WTC11 (cell line): Measurements from ENCODE around the gene RAB17. TPM values are rescaled to one million over a fixed set of nuclear protein-coding genes. Genes with fewer than 3 reads are reported as not detected.

Experiments used
- ATAC-seq: fragments of 200-7000 bp; cut with Tn5 transposase; 2 replicates; pipeline ENCODE4 v1.10.0; 2021; ENCODE audit warnings: mild to moderate bottlenecking, moderate library complexity
- CTCF ChIA-PET: fragments of 300-600 bp; sonication (Branson Sonifier 250); formaldehyde crosslinking; loops from one replicate; lab custom pipeline; 2021; ENCODE audit warnings: antibody characterized with exemption; lab: Charles Lee
- POLR2A ChIA-PET: fragments of 350-600 bp; sonication (Branson Sonifier 250); formaldehyde crosslinking; loops from one replicate; lab custom pipeline; 2021; ENCODE audit warnings: antibody characterized with exemption; lab: Charles Lee
- DNase-seq: peaks from one replicate; pipeline ENCODE4 v3.0.0; 2021; ENCODE audit warnings: low spot score
- H3K27ac Mint-ChIP-seq: 2 replicates; pipeline ENCODE4 v1.8.0; 2021; ENCODE audit warnings: mixed read lengths
- H3K27me3 Mint-ChIP-seq: 2 replicates; pipeline ENCODE4 v1.8.0; 2021; ENCODE audit warnings: low read depth, mild to moderate bottlenecking, moderate library complexity, mixed read lengths
- H3K36me3 Mint-ChIP-seq: 2 replicates; pipeline ENCODE4 v1.8.0; 2021; ENCODE audit warnings: mixed read lengths
- H3K4me1 Mint-ChIP-seq: 2 replicates; pipeline ENCODE4 v1.8.0; 2022; ENCODE audit warnings: mixed read lengths
- H3K4me3 Mint-ChIP-seq: 2 replicates; pipeline ENCODE4 v1.8.0; 2021; ENCODE audit warnings: mild to moderate bottlenecking, moderate library complexity, mixed read lengths
- H3K9me3 Mint-ChIP-seq: 2 replicates; pipeline ENCODE4 v1.8.0; 2021; ENCODE audit warnings: mixed read lengths
- ESRRA ChIP-seq: sonication (generic); formaldehyde crosslinking; IDR thresholded peaks from 2 replicates; pipeline ENCODE4 v1.8.1; 2022; ENCODE audit warnings: mild to moderate bottlenecking, missing genetic modification reagents, borderline replicate concordance
- FOXJ3 ChIP-seq: sonication (generic); formaldehyde crosslinking; IDR thresholded peaks from 2 replicates; pipeline ENCODE4 v1.9.0; 2021; ENCODE audit warnings: missing genetic modification reagents, mild to moderate bottlenecking, borderline replicate concordance
- GABPB1 ChIP-seq: sonication (generic); formaldehyde crosslinking; IDR thresholded peaks from 2 replicates; pipeline ENCODE4 v1.8.1; 2023; ENCODE audit warnings: mild to moderate bottlenecking, missing genetic modification reagents
- NFE2L1 ChIP-seq: sonication (generic); formaldehyde crosslinking; IDR thresholded peaks from 2 replicates; pipeline ENCODE4 v1.8.1; 2023; ENCODE audit warnings: missing genetic modification reagents
- NFYB ChIP-seq: sonication (generic); formaldehyde crosslinking; conservative IDR thresholded peaks from 2 replicates; pipeline ENCODE4 v1.8.0; 2022; ENCODE audit warnings: low read depth, missing genetic modification reagents
- ZNF219 ChIP-seq: sonication (generic); formaldehyde crosslinking; IDR thresholded peaks from 2 replicates; pipeline ENCODE4 v1.8.0; 2023; ENCODE audit warnings: missing genetic modification reagents, mild to moderate bottlenecking, borderline replicate concordance
- ZNF423 ChIP-seq: fragments of 250-450 bp; sonication (Bioruptor Pico); IDR thresholded peaks from 2 replicates; pipeline ENCODE4 v2.1.2; 2022; ENCODE audit warnings: mild to moderate bottlenecking, moderate library complexity
- ZNF671 ChIP-seq: fragments of 250-450 bp; sonication (Bioruptor Pico); IDR thresholded peaks from 2 replicates; pipeline ENCODE4 v1.8.0; 2021; ENCODE audit warnings: mild to moderate bottlenecking
- total RNA-seq: library from RNA; stranded (reverse); gene quantifications from 3 replicates; pipeline ENCODE4 v1.2.3, GENCODE V29; 2021
- TF ChIP-seq, protein P1 (sequence below): fragments of 250-450 bp; sonication (Bioruptor Pico); IDR thresholded peaks from 2 replicates; pipeline ENCODE4 v1.8.0; 2021; ENCODE audit warnings: mild to moderate bottlenecking
- TF ChIP-seq, protein P2 (sequence below): sonication (generic); formaldehyde crosslinking; IDR thresholded peaks from 2 replicates; pipeline ENCODE4 v1.8.0; 2022; ENCODE audit warnings: missing genetic modification reagents
- TF ChIP-seq, protein P3 (sequence below): sonication (generic); formaldehyde crosslinking; IDR thresholded peaks from 2 replicates; pipeline ENCODE4 v1.8.0; 2023; ENCODE audit warnings: missing genetic modification reagents
- TF ChIP-seq, protein P4 (sequence below): fragments of 250-450 bp; sonication (Bioruptor Pico); IDR thresholded peaks from 2 replicates; pipeline ENCODE4 v1.9.0; 2021; ENCODE audit warnings: mild to moderate bottlenecking
- TF ChIP-seq, protein P5 (sequence below): sonication (generic); formaldehyde crosslinking; IDR thresholded peaks from 2 replicates; pipeline ENCODE4 v1.8.0; 2023; ENCODE audit warnings: missing genetic modification reagents, mild to moderate bottlenecking, borderline replicate concordance
- TF ChIP-seq, protein P6 (sequence below): sonication (generic); formaldehyde crosslinking; IDR thresholded peaks from 2 replicates; pipeline ENCODE4 v1.8.1; 2023; ENCODE audit warnings: mild to moderate bottlenecking, missing genetic modification reagents, borderline replicate concordance

RAB17 gene
- total RNA-seq, 1 experiment from 2014 or later, result 140 TPM

DNA sequence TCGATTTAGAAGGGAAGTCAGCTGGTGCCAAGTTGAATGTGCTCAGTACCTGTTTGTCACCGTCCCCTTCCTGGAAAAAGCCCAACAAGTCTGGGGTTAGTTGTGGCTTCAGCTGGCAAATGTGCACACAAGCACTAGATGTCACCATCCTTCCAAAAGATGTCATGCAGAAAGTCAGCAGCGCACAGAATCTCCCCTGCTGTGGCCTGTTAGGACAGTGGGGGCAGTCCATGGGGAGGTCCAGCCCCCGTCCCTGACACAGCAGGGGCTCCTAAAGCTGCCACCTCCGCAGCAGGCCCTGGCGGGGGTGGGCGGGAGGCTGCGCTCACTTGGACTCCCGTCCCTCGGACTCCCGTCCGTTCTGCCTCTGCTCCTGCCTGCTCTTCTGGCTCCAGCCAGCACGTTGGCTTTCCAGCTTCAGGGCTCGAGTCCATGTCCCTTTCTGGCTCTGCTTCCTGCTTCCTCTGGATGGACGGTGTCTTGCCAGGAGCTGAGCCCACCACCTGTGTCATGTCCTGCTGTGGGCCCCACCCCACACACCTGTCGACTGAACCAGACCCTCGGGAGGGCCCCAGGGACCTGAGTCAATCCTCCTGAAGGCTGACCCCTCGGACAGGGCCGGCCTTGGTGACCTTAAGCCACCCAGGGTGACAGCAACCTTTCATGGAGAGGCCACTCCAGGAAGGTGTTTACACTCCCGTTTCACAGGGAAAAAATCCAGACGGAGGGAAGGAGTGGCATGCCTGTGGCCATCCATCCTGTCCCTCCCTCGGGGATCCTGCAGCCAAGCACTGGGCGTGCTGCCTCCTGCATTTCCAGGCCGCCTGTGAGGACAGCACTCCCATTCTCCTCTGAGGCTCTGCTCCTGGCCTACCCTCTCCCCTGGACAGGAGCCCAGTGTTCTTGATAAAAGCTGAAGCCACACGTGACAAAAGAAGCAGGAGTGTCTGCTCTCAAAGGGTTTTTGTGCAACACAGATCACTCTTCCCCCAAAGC is 8.5 kb downstream of the RAB17 start:
- Mint-ChIP-seq H3K36me3 (peaks cover 40% of the 10 kb centered on the region), H3K9me3 (no peaks in the 10 kb centered on the region), H3K4me1 (peaks cover 36% of the 10 kb centered on the region), H3K27me3 (no peaks in the 10 kb centered on the region), H3K27ac (no peak overlapping the region), H3K4me3 (no peak overlapping the region)
- ATAC-seq (peak; percentile 19; the same call in 1 of the 2 replicates), DNase-seq (no peak)
- ChIA-PET POLR2A (interaction anchor here (1.5 kb wide), 1 partner anchor 8 kb away, joined by 4 read pairs; the partner anchor contains the start of gene RAB17), CTCF (interaction anchor here (1.2 to 6.9 kb wide), 6 partner anchors 9 to 161 kb away, joined by 3 to 69 read pairs (median 6); no protein-coding TSS in a partner anchor)
- no peak for TF ChIP-seq FOXJ3
- 0 out of 2 replicates have a peak, but pooled peaks have one; percentile 12 for TF ChIP-seq ZNF423
- 0 out of 2 replicates have a peak, but pooled peaks have one; percentile 54 for TF ChIP-seq GABPB1 (CRISPR knock-in tag)
- TF ChIP-seq, protein P1, sequence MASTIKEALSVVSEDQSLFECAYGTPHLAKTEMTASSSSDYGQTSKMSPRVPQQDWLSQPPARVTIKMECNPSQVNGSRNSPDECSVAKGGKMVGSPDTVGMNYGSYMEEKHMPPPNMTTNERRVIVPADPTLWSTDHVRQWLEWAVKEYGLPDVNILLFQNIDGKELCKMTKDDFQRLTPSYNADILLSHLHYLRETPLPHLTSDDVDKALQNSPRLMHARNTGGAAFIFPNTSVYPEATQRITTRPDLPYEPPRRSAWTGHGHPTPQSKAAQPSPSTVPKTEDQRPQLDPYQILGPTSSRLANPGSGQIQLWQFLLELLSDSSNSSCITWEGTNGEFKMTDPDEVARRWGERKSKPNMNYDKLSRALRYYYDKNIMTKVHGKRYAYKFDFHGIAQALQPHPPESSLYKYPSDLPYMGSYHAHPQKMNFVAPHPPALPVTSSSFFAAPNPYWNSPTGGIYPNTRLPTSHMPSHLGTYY (CRISPR knock-in tag), result no peak
- no peak for TF ChIP-seq NFYB (CRISPR knock-in tag)
- TF ChIP-seq ESRRA, result no peak
- TF ChIP-seq, protein P2, sequence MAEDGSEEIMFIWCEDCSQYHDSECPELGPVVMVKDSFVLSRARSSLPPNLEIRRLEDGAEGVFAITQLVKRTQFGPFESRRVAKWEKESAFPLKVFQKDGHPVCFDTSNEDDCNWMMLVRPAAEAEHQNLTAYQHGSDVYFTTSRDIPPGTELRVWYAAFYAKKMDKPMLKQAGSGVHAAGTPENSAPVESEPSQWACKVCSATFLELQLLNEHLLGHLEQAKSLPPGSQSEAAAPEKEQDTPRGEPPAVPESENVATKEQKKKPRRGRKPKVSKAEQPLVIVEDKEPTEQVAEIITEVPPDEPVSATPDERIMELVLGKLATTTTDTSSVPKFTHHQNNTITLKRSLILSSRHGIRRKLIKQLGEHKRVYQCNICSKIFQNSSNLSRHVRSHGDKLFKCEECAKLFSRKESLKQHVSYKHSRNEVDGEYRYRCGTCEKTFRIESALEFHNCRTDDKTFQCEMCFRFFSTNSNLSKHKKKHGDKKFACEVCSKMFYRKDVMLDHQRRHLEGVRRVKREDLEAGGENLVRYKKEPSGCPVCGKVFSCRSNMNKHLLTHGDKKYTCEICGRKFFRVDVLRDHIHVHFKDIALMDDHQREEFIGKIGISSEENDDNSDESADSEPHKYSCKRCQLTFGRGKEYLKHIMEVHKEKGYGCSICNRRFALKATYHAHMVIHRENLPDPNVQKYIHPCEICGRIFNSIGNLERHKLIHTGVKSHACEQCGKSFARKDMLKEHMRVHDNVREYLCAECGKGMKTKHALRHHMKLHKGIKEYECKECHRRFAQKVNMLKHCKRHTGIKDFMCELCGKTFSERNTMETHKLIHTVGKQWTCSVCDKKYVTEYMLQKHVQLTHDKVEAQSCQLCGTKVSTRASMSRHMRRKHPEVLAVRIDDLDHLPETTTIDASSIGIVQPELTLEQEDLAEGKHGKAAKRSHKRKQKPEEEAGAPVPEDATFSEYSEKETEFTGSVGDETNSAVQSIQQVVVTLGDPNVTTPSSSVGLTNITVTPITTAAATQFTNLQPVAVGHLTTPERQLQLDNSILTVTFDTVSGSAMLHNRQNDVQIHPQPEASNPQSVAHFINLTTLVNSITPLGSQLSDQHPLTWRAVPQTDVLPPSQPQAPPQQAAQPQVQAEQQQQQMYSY (CRISPR knock-in tag), result peak; percentile 56
- TF ChIP-seq, protein P3, sequence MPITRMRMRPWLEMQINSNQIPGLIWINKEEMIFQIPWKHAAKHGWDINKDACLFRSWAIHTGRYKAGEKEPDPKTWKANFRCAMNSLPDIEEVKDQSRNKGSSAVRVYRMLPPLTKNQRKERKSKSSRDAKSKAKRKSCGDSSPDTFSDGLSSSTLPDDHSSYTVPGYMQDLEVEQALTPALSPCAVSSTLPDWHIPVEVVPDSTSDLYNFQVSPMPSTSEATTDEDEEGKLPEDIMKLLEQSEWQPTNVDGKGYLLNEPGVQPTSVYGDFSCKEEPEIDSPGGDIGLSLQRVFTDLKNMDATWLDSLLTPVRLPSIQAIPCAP, result no peak

DNA sequence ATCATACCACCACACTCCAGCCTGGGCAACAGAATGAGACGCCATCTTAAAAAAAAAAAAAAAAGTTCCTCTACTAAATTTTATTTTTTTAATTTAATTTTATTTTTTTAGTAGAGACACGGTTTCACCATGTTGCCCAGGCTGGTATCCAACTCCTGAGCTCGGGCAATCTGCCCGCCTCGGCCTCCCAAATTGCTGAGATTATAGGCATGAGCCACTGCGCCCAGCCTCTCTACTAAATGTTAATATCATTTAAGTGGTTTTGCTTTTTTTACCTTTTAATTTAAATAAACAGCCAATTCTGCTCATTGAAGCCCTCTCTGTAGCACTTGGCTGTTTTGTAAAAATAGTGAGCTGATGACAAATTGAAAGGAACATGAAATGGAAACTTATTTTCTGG is 9.2 kb downstream of the RAB17 start:
- ChIA-PET CTCF (interaction anchor here (1.2 to 6.9 kb wide), 5 partner anchors 9 to 105 kb away, joined by 3 to 69 read pairs (median 6); no protein-coding TSS in a partner anchor), POLR2A (interaction anchor here (1.5 kb wide), 1 partner anchor 9 kb away, joined by 4 read pairs; the partner anchor contains the start of gene RAB17)
- H3K27ac Mint-ChIP-seq, result no peak overlapping the region
- no peak overlapping the region for H3K4me3 Mint-ChIP-seq
- DNase-seq (no peak), ATAC-seq (no peak)
- peaks cover 40% of the 10 kb centered on the region for H3K36me3 Mint-ChIP-seq
- H3K4me1 Mint-ChIP-seq, result peaks cover 36% of the 10 kb centered on the region
- no peaks in the 10 kb centered on the region for H3K27me3 Mint-ChIP-seq
- H3K9me3 Mint-ChIP-seq, result no peaks in the 10 kb centered on the region
- no peak for TF ChIP-seq ZNF671 (CRISPR knock-in tag)
- TF ChIP-seq, protein P4, sequence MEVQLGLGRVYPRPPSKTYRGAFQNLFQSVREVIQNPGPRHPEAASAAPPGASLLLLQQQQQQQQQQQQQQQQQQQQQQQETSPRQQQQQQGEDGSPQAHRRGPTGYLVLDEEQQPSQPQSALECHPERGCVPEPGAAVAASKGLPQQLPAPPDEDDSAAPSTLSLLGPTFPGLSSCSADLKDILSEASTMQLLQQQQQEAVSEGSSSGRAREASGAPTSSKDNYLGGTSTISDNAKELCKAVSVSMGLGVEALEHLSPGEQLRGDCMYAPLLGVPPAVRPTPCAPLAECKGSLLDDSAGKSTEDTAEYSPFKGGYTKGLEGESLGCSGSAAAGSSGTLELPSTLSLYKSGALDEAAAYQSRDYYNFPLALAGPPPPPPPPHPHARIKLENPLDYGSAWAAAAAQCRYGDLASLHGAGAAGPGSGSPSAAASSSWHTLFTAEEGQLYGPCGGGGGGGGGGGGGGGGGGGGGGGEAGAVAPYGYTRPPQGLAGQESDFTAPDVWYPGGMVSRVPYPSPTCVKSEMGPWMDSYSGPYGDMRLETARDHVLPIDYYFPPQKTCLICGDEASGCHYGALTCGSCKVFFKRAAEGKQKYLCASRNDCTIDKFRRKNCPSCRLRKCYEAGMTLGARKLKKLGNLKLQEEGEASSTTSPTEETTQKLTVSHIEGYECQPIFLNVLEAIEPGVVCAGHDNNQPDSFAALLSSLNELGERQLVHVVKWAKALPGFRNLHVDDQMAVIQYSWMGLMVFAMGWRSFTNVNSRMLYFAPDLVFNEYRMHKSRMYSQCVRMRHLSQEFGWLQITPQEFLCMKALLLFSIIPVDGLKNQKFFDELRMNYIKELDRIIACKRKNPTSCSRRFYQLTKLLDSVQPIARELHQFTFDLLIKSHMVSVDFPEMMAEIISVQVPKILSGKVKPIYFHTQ (CRISPR knock-in tag), result no peak
- TF ChIP-seq, protein P5, sequence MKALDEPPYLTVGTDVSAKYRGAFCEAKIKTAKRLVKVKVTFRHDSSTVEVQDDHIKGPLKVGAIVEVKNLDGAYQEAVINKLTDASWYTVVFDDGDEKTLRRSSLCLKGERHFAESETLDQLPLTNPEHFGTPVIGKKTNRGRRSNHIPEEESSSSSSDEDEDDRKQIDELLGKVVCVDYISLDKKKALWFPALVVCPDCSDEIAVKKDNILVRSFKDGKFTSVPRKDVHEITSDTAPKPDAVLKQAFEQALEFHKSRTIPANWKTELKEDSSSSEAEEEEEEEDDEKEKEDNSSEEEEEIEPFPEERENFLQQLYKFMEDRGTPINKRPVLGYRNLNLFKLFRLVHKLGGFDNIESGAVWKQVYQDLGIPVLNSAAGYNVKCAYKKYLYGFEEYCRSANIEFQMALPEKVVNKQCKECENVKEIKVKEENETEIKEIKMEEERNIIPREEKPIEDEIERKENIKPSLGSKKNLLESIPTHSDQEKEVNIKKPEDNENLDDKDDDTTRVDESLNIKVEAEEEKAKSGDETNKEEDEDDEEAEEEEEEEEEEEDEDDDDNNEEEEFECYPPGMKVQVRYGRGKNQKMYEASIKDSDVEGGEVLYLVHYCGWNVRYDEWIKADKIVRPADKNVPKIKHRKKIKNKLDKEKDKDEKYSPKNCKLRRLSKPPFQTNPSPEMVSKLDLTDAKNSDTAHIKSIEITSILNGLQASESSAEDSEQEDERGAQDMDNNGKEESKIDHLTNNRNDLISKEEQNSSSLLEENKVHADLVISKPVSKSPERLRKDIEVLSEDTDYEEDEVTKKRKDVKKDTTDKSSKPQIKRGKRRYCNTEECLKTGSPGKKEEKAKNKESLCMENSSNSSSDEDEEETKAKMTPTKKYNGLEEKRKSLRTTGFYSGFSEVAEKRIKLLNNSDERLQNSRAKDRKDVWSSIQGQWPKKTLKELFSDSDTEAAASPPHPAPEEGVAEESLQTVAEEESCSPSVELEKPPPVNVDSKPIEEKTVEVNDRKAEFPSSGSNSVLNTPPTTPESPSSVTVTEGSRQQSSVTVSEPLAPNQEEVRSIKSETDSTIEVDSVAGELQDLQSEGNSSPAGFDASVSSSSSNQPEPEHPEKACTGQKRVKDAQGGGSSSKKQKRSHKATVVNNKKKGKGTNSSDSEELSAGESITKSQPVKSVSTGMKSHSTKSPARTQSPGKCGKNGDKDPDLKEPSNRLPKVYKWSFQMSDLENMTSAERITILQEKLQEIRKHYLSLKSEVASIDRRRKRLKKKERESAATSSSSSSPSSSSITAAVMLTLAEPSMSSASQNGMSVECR, result no peak
- no peak for TF ChIP-seq ZNF219 (CRISPR knock-in tag)
- TF ChIP-seq NFE2L1 (CRISPR knock-in tag), result no peak
- TF ChIP-seq, protein P6, sequence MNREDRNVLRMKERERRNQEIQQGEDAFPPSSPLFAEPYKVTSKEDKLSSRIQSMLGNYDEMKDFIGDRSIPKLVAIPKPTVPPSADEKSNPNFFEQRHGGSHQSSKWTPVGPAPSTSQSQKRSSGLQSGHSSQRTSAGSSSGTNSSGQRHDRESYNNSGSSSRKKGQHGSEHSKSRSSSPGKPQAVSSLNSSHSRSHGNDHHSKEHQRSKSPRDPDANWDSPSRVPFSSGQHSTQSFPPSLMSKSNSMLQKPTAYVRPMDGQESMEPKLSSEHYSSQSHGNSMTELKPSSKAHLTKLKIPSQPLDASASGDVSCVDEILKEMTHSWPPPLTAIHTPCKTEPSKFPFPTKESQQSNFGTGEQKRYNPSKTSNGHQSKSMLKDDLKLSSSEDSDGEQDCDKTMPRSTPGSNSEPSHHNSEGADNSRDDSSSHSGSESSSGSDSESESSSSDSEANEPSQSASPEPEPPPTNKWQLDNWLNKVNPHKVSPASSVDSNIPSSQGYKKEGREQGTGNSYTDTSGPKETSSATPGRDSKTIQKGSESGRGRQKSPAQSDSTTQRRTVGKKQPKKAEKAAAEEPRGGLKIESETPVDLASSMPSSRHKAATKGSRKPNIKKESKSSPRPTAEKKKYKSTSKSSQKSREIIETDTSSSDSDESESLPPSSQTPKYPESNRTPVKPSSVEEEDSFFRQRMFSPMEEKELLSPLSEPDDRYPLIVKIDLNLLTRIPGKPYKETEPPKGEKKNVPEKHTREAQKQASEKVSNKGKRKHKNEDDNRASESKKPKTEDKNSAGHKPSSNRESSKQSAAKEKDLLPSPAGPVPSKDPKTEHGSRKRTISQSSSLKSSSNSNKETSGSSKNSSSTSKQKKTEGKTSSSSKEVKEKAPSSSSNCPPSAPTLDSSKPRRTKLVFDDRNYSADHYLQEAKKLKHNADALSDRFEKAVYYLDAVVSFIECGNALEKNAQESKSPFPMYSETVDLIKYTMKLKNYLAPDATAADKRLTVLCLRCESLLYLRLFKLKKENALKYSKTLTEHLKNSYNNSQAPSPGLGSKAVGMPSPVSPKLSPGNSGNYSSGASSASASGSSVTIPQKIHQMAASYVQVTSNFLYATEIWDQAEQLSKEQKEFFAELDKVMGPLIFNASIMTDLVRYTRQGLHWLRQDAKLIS (CRISPR knock-in tag), result no peak
